Astrocyte (in vitro differentiated cells and primary cell): Measurements from ENCODE around the gene SLC12A8. TPM values are rescaled to one million over a fixed set of nuclear protein-coding genes. Genes with fewer than 3 reads are reported as not detected.
A peak's percentile ranks its signal among the peaks of the same experiment; 100 is the strongest.

Source experiments
- DNase-seq: peaks from one replicate; pipeline ENCODE4 v3.0.0-alpha.2; 2010; ENCODE audit warnings: low read depth
- FAIRE-seq: peaks from 2 replicates; lab custom pipeline; 2011; peaks lifted over from hg19 to GRCh38; lab: Jason Lieb, UNC
- H2AFZ ChIP-seq: 2 replicates; pipeline ENCODE4 v1.6.0; 2012; ENCODE audit warnings: low read depth, low read length, inconsistent platforms
- H3K27ac ChIP-seq: 2 replicates; pipeline ENCODE4 v1.5.1; 2011; ENCODE audit warnings: low read depth, low read length, inconsistent platforms
- H3K27me3 ChIP-seq: 2 replicates; pipeline ENCODE4 v1.6.0; 2011; ENCODE audit warnings: low read length, inconsistent platforms; ENCODE audit not compliant: insufficient read depth
- H3K36me3 ChIP-seq: 2 replicates; pipeline ENCODE4 v1.5.1; 2011; ENCODE audit warnings: low read length, inconsistent platforms; ENCODE audit not compliant: insufficient read depth
- H3K4me1 ChIP-seq: 2 replicates; pipeline ENCODE4 v1.5.1; 2011; ENCODE audit warnings: low read length, inconsistent platforms; ENCODE audit not compliant: insufficient read depth
- H3K4me2 ChIP-seq: 2 replicates; pipeline ENCODE4 v1.6.0; 2012; ENCODE audit warnings: low read length, inconsistent platforms
- H3K4me3 ChIP-seq: 2 replicates; pipeline ENCODE4 v1.5.1; 2011; ENCODE audit warnings: low read depth, mild to moderate bottlenecking, low read length, inconsistent platforms; ENCODE audit not compliant: insufficient read depth
- H3K79me2 ChIP-seq: 2 replicates; pipeline ENCODE4 v1.6.0; 2012; ENCODE audit warnings: mild to moderate bottlenecking, low read length, inconsistent platforms; ENCODE audit not compliant: insufficient read depth
- H3K9ac ChIP-seq: 2 replicates; pipeline ENCODE4 v1.6.0; 2012; ENCODE audit warnings: mild to moderate bottlenecking, low read length, inconsistent platforms
- H3K9me3 ChIP-seq: 2 replicates; pipeline ENCODE4 v1.5.1; 2012; ENCODE audit warnings: low read depth, mild to moderate bottlenecking, low read length, inconsistent platforms; ENCODE audit not compliant: insufficient read depth
- H4K20me1 ChIP-seq: 2 replicates; pipeline ENCODE4 v1.6.0; 2012; ENCODE audit warnings: low read length, inconsistent platforms; ENCODE audit not compliant: insufficient read depth
- H3K27ac Mint-ChIP-seq: one replicate; pipeline ENCODE4 v1.8.0; 2021; ENCODE audit warnings: mild to moderate bottlenecking, mixed read lengths; ENCODE audit not compliant: unreplicated experiment
- H3K27me3 Mint-ChIP-seq: one replicate; pipeline ENCODE4 v1.8.0; 2021; ENCODE audit warnings: low read depth, mixed read lengths; ENCODE audit not compliant: unreplicated experiment
- H3K36me3 Mint-ChIP-seq: one replicate; pipeline ENCODE4 v1.8.0; 2021; ENCODE audit warnings: low read depth, mixed read lengths; ENCODE audit not compliant: unreplicated experiment
- H3K4me1 Mint-ChIP-seq: one replicate; pipeline ENCODE4 v1.8.0; 2021; ENCODE audit warnings: low read depth, mixed read lengths; ENCODE audit not compliant: unreplicated experiment
- H3K4me3 Mint-ChIP-seq: one replicate; pipeline ENCODE4 v1.8.0; 2021; ENCODE audit warnings: mild to moderate bottlenecking, moderate library complexity, mixed read lengths; ENCODE audit not compliant: unreplicated experiment
- H3K9me3 Mint-ChIP-seq: one replicate; pipeline ENCODE4 v1.8.0; 2021; ENCODE audit warnings: mild to moderate bottlenecking, mixed read lengths; ENCODE audit not compliant: unreplicated experiment
- CTCF ChIP-seq: IDR thresholded peaks from 2 replicates; pipeline ENCODE4 v1.5.1; 2011; ENCODE audit warnings: low read depth, mild to moderate bottlenecking, inconsistent platforms, low read length, moderate library complexity; ENCODE audit not compliant: insufficient read depth
- EZH2 ChIP-seq: IDR thresholded peaks from 2 replicates; pipeline ENCODE4 v1.6.1; 2012; ENCODE audit warnings: mild to moderate bottlenecking, low read length, inconsistent platforms; ENCODE audit not compliant: insufficient read depth
- total RNA-seq: library from RNA; stranded (reverse); gene quantifications from 2 replicates; pipeline ENCODE4 v1.2.1, GENCODE V29; 2021

The SLC12A8 gene
- total RNA-seq, 1 donor from 2014 or later: 4.2 TPM

GRCh38 chr3:125152951-125153350, 59.6 kb downstream of the SLC12A8 start:
- Histone ChIP-seq H3K27ac (no peak overlapping the region), H4K20me1 (no peaks in the 10 kb centered on the region), H3K4me2 (no peak overlapping the region), H3K9me3 (no peaks in the 10 kb centered on the region), H3K27me3 (no peaks in the 10 kb centered on the region), H3K4me1 (peaks cover 15% of the 10 kb centered on the region), H3K79me2 (no peaks in the 10 kb centered on the region), H2AFZ (no peak overlapping the region), H3K4me3 (no peak overlapping the region), H3K9ac (no peak overlapping the region), H3K36me3 (no peaks in the 10 kb centered on the region)
- H3K9me3 Mint-ChIP-seq: peaks cover 1% of the 10 kb centered on the region
- no peak for TF ChIP-seq EZH2
- TF ChIP-seq CTCF: no peak
- no peak overlapping the region for H3K4me3 Mint-ChIP-seq
- H3K36me3 Mint-ChIP-seq: no peaks in the 10 kb centered on the region
- H3K27ac Mint-ChIP-seq: no peak overlapping the region
- H3K27me3 Mint-ChIP-seq: no peaks in the 10 kb centered on the region
- FAIRE-seq: no peak
- no peak for DNase-seq
- peaks cover 10% of the 10 kb centered on the region for H3K4me1 Mint-ChIP-seq

GRCh38 chr3:125151916-125152315, 60.6 kb downstream of the SLC12A8 start:
- Histone ChIP-seq H3K9me3 (no peaks in the 10 kb centered on the region), H3K9ac (no peak overlapping the region), H4K20me1 (no peaks in the 10 kb centered on the region), H3K36me3 (no peaks in the 10 kb centered on the region), H3K27me3 (no peaks in the 10 kb centered on the region), H3K27ac (no peak overlapping the region), H3K79me2 (no peaks in the 10 kb centered on the region), H3K4me2 (no peak overlapping the region), H3K4me3 (no peak overlapping the region), H2AFZ (no peak overlapping the region), H3K4me1 (peaks cover 15% of the 10 kb centered on the region)
- H3K4me3 Mint-ChIP-seq: no peak overlapping the region
- H3K27ac Mint-ChIP-seq: no peak overlapping the region
- FAIRE-seq: no peak
- TF ChIP-seq CTCF (no peak), EZH2 (no peak)
- no peaks in the 10 kb centered on the region for H3K9me3 Mint-ChIP-seq
- no peaks in the 10 kb centered on the region for H3K36me3 Mint-ChIP-seq
- H3K27me3 Mint-ChIP-seq: no peaks in the 10 kb centered on the region
- peak; percentile 59 for DNase-seq
- peaks cover 12% of the 10 kb centered on the region for H3K4me1 Mint-ChIP-seq

- no peak overlapping the region for H3K27ac Mint-ChIP-seq
- no peak overlapping the region for H3K4me2 ChIP-seq
- no peaks in the 10 kb centered on the region for H3K27me3 Mint-ChIP-seq
- H3K36me3 Mint-ChIP-seq: no peaks in the 10 kb centered on the region
- no peak overlapping the region for H3K9ac ChIP-seq
- DNase-seq (no peak), FAIRE-seq (no peak)
- no peaks in the 10 kb centered on the region for H4K20me1 ChIP-seq
- H3K9me3 Mint-ChIP-seq: no peaks in the 10 kb centered on the region
- H3K4me3 ChIP-seq: no peak overlapping the region
- H3K36me3 ChIP-seq: no peaks in the 10 kb centered on the region
- H3K9me3 ChIP-seq: no peaks in the 10 kb centered on the region
- no peaks in the 10 kb centered on the region for H3K79me2 ChIP-seq
- TF ChIP-seq EZH2 (no peak), CTCF (no peak)
- H3K27me3 ChIP-seq: no peaks in the 10 kb centered on the region
- H2AFZ ChIP-seq: no peak overlapping the region
- peaks cover 12% of the 10 kb centered on the region for H3K4me1 Mint-ChIP-seq
- peaks cover 15% of the 10 kb centered on the region for H3K4me1 ChIP-seq
- H3K27ac ChIP-seq: no peak overlapping the region
- no peak overlapping the region for H3K4me3 Mint-ChIP-seq
Measured at GRCh38 chr3:125151442-125151817, 61.1 kb downstream of the SLC12A8 start.
